ENCODE data around the gene SPOCK2. TPM values are rescaled to one million over a fixed set of nuclear protein-coding genes. Genes with fewer than 3 reads are reported as not detected.

SPOCK2 gene
- total and polyA plus RNA-seq, 7 experiments from 2014 or later, result 200 to 543 (median 336) TPM

GRCh38 chr10:72083790-72084459, 4.4 kb downstream of the SPOCK2 start:
- H3K27ac ChIP-seq (ENCODE audit: low read depth, low read length), result peak overlapping the region; percentile 99
- Mint-ChIP-seq H3K36me3 (peaks cover 20 to 33% (median 26%) of the 10 kb centered on the region in 5 donors), H3K4me1 (peaks cover 56 to 85% (median 73%) of the 10 kb centered on the region in 7 donors), H3K4me3 (peak overlapping the region; percentile 88 to 100 (median 98)), H3K27ac (peak overlapping the region; percentile 61 to 97 (median 93)), H3K27me3 (no peaks in the 10 kb centered on the region), H3K9me3 (peaks cover 0 to 7% (median 0%) of the 10 kb centered on the region in 11 donors)
- no peaks in the 10 kb centered on the region for H3K27me3 ChIP-seq (ENCODE audit: control insufficient read depth in 2 of 2, insufficient read depth in 2 of 2, low read length in 2 of 2)
- H3K4me1 ChIP-seq (ENCODE audit: control insufficient read depth in 2 of 2, insufficient read depth in 2 of 2, low read length in 2 of 2), result peaks cover 77 to 83% of the 10 kb centered on the region in 2 donors
- ChIA-PET POLR2A (interaction anchor here (0.6 to 13.9 kb wide), 13 partner anchors 8 to 247 kb away, joined by 3 to 297 read pairs (median 4); no protein-coding TSS in a partner anchor), CTCF (interaction anchor here (0.6 to 2.6 kb wide), 4 partner anchors 26 to 72 kb away, joined by 3 to 11 read pairs (median 3); no protein-coding TSS in a partner anchor)
- DNase-seq (peak in 8 of 9 donors; percentile 52 to 73 (median 65)), ATAC-seq (peak; percentile 18)
- intact Hi-C loops (cut with micrococcal nuclease), result loop anchor here (2.0 to 10.0 kb wide), 2 partner anchors 35 to 349 kb away; no protein-coding TSS in a partner anchor
- H3K4me3 ChIP-seq (ENCODE audit: low read length), result peak overlapping the region; percentile 98
- peaks cover 6 to 66% (median 21%) of the 10 kb centered on the region in 3 experiments for H3K36me3 ChIP-seq (ENCODE audit: control insufficient read depth in 2 of 3, insufficient read depth in 3 of 3, low read length in 3 of 3)
- no peaks in the 10 kb centered on the region for H3K9me3 ChIP-seq (ENCODE audit: control insufficient read depth in 2 of 3, low read length in 3 of 3)

DNA sequence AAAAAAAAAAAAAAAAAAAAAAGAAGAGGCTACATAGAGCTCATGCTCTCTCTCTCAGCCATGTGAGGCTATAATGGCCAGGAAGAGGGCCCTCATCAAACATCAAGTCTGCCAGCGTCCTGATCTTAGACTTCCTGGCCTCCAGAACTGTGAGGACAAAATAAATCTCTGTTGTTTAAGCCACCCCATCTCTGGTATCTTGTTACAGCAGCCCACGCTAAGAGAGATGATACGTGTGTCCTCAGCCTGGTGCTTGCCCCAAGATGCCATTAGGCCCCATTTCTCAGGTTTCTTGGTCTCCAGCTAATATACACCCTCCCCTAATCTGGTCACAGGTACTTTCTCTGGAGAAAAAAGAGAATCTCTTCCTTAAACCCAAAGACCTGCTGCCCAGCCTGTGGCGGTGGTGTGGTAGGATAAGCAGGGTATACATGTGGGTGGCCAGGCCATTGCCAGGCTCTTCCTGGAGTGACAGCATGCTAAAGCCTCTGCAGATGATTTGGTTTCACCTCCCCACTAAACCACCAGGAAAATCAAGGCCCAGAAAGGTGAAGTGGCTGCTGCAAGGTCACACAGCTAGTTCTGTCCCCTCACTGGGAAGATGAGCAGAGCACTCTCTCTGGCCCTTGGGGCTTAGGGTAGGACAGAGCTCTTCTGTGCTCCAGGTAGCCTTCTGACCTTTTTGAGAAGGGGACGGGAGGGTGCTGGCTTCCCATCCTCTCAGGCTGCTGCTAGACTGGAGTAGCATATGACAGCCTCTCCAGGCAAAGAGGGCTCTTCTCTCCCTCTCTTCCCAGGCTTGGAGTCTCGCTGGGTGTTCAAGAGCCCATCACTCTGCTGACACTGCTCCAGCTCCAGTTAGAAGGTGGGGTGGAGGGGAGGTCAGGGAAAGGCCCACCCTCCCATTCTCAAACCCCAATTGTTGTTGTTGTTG, 5.2 kb downstream of the SPOCK2 start:
- Mint-ChIP-seq H3K9me3 (peaks cover 0 to 4% (median 0%) of the 10 kb centered on the region in 11 donors), H3K27me3 (no peaks in the 10 kb centered on the region), H3K4me1 (peaks cover 63 to 86% (median 73%) of the 10 kb centered on the region in 7 donors), H3K27ac (peak overlapping the region; percentile 61 to 97 (median 93)), H3K4me3 (peak overlapping the region; percentile 81 to 100 (median 98)), H3K36me3 (peaks cover 16 to 36% (median 26%) of the 10 kb centered on the region in 5 donors)
- Histone ChIP-seq H3K36me3 (ENCODE audit: control insufficient read depth in 2 of 3, insufficient read depth in 3 of 3, low read length in 3 of 3) (peaks cover 6 to 67% (median 21%) of the 10 kb centered on the region in 3 experiments), H3K4me1 (ENCODE audit: control insufficient read depth in 2 of 2, insufficient read depth in 2 of 2, low read length in 2 of 2) (peaks cover 79 to 83% of the 10 kb centered on the region in 2 donors), H3K4me3 (ENCODE audit: low read length) (peak overlapping the region; percentile 98), H3K27me3 (ENCODE audit: control insufficient read depth in 2 of 2, insufficient read depth in 2 of 2, low read length in 2 of 2) (no peaks in the 10 kb centered on the region), H3K27ac (ENCODE audit: low read depth, low read length) (peak overlapping the region; percentile 99), H3K9me3 (ENCODE audit: control insufficient read depth in 2 of 3, low read length in 3 of 3) (no peaks in the 10 kb centered on the region)
- ChIA-PET POLR2A (interaction anchor here (0.6 to 13.9 kb wide), 8 partner anchors 11 to 248 kb away, joined by 3 to 297 read pairs (median 3); partner anchors contain the start of gene ANAPC16), CTCF (interaction anchor here (0.6 to 0.8 kb wide), 3 partner anchors 39 to 187 kb away, joined by 3 read pairs; no protein-coding TSS in a partner anchor)
- peak in 1 of 9 donors; percentile 9 for DNase-seq
- no peak for ATAC-seq
- intact Hi-C loops (cut with micrococcal nuclease), result loop anchor here in 1 of 2 donors (10.0 kb wide), 1 partner anchor 348 kb away; no protein-coding TSS in a partner anchor

DNA sequence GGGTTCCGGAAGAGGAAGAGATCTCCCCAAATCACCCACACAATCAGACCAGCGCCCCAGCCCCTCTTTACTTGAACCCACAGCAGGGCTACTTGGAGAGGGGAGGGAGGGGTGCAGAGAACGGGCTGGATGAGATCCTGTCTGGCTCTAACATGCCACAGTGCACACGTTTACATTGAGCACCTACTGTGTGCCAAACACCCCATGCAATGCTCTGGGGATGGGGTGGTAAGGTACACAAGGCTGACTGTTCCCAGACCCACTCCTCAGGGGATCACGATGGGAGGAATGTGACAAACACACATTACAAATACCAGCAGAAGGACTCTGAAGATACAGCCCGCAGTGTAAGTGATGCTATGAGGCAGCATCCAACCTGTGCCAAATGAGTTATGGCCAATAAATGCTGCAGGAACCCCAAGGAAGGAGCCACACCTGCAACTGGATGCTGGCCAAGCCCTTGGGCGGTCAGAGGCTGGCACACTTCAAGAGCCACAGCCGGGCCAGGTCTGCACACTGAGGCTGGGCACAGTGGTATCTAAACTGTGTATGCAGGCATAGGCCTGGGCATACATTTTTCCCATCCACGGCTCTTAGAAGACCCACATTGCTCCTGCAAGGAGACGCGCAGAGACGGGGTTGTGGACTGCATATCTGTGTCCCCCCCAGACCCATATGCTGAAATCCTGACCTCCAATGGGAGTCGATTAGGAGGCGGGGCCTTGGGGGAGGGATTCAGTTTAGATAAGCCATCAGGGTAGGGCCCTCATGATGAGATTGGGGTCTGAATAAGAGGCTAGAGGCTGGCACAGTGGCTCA, 6.4 kb downstream of the SPOCK2 start:
- no peaks in the 10 kb centered on the region for H3K27me3 ChIP-seq (ENCODE audit: control insufficient read depth in 2 of 2, insufficient read depth in 2 of 2, low read length in 2 of 2)
- Mint-ChIP-seq H3K9me3 (peaks cover 0 to 4% (median 0%) of the 10 kb centered on the region in 11 donors), H3K36me3 (peaks cover 16 to 37% (median 25%) of the 10 kb centered on the region in 5 donors), H3K27ac (peak overlapping the region in 8 of 9 donors; percentile 80 to 97 (median 91)), H3K4me3 (peak overlapping the region; percentile 12 to 100 (median 93)), H3K27me3 (no peaks in the 10 kb centered on the region), H3K4me1 (peaks cover 72 to 97% (median 84%) of the 10 kb centered on the region in 7 donors)
- H3K36me3 ChIP-seq (ENCODE audit: control insufficient read depth in 2 of 3, insufficient read depth in 3 of 3, low read length in 3 of 3), result peaks cover 6 to 57% (median 21%) of the 10 kb centered on the region in 3 experiments
- H3K27ac ChIP-seq (ENCODE audit: low read depth, low read length), result peak overlapping the region; percentile 99
- peak in 1 of 9 donors; percentile 18 for DNase-seq
- H3K9me3 ChIP-seq (ENCODE audit: control insufficient read depth in 2 of 3, low read length in 3 of 3), result no peaks in the 10 kb centered on the region
- ChIA-PET POLR2A (interaction anchor here (0.5 to 13.9 kb wide), 5 partner anchors 10 to 223 kb away, joined by 3 to 297 read pairs (median 5); no protein-coding TSS in a partner anchor), CTCF (interaction anchor here (0.8 kb wide), 1 partner anchor 186 kb away, joined by 3 read pairs; no protein-coding TSS in a partner anchor)
- intact Hi-C loops (cut with micrococcal nuclease), result loop anchor here in 1 of 2 donors (10.0 kb wide), 1 partner anchor 347 kb away; no protein-coding TSS in a partner anchor
- no peak for ATAC-seq
- peak overlapping the region; percentile 16 for H3K4me3 ChIP-seq (ENCODE audit: low read length)
- H3K4me1 ChIP-seq (ENCODE audit: control insufficient read depth in 2 of 2, insufficient read depth in 2 of 2, low read length in 2 of 2), result peaks cover 88 to 89% of the 10 kb centered on the region in 2 donors

DNA sequence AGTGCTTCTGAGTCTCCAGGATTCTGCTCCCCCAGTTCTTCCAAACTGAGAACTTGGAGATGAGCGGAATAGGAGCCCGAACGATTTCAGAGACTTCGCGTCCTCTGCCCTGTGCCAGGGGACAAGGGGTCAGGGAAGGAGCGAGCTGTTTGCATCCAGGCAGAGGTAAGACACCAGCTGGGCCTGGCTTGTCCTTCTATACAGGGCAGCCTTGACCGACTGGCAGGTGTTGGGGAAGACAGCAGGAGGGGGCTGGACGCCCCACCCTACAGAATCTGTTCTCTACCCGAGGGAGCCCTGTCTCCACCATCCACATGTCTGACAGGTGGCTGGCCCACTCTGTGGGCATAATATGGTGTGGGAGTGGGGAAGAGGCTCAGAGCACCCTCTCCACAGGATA, 7.1 kb downstream of the SPOCK2 start:
- POLR2A ChIA-PET, result interaction anchor here (1.1 kb wide), 1 partner anchor 10 kb away, joined by 5 read pairs; no protein-coding TSS in a partner anchor
- Histone ChIP-seq H3K9me3 (ENCODE audit: control insufficient read depth in 2 of 3, low read length in 3 of 3) (no peaks in the 10 kb centered on the region), H3K27ac (ENCODE audit: low read depth, low read length) (peak overlapping the region; percentile 99), H3K27me3 (ENCODE audit: control insufficient read depth in 2 of 2, insufficient read depth in 2 of 2, low read length in 2 of 2) (no peaks in the 10 kb centered on the region), H3K4me1 (ENCODE audit: control insufficient read depth in 2 of 2, insufficient read depth in 2 of 2, low read length in 2 of 2) (peaks cover 91 to 93% of the 10 kb centered on the region in 2 donors), H3K4me3 (ENCODE audit: low read length) (no peak overlapping the region), H3K36me3 (ENCODE audit: control insufficient read depth in 2 of 3, insufficient read depth in 3 of 3, low read length in 3 of 3) (peaks cover 6 to 51% (median 16%) of the 10 kb centered on the region in 3 experiments)
- Mint-ChIP-seq H3K9me3 (peaks cover 0 to 4% (median 0%) of the 10 kb centered on the region in 11 donors), H3K4me3 (peak overlapping the region; percentile 41 to 98 (median 81)), H3K27ac (peak overlapping the region; percentile 70 to 97 (median 89)), H3K27me3 (no peaks in the 10 kb centered on the region), H3K4me1 (peaks cover 71 to 98% (median 91%) of the 10 kb centered on the region in 7 donors), H3K36me3 (peaks cover 13 to 32% (median 18%) of the 10 kb centered on the region in 5 donors)
- intact Hi-C loops (cut with micrococcal nuclease), result loop anchor here in 1 of 2 donors (10.0 kb wide), 1 partner anchor 346 kb away; no protein-coding TSS in a partner anchor
- ATAC-seq, result no peak
- peak in 1 of 9 donors; percentile 6 for DNase-seq
- CTCF ChIA-PET, result no interaction called here

All from naive thymus-derived CD4-positive, alpha-beta T cell (primary cell).